KOPT-K1 (cell line): ENCODE results near the gene PRIM2.
"Not testable (repeated sequence)": the region's sequence is repeated elsewhere in the genome, so short reads cannot be mapped to it uniquely, and the experiment has no call there.

Source experiments
- H3K27ac ChIP-seq: fragments of 200-600 bp; sonication (generic); 2 replicates; pipeline ENCODE4 v1.5.1; 2016; ENCODE audit warnings: antibody characterized with exemption, mild to moderate bottlenecking, low read depth, low read length; ENCODE audit not compliant: poor library complexity, severe bottlenecking
- H3K36me3 ChIP-seq: fragments of 200-600 bp; sonication (generic); 2 replicates; pipeline ENCODE4 v1.5.1; 2017; ENCODE audit warnings: antibody characterized with exemption, mild to moderate bottlenecking, low read length, moderate library complexity; ENCODE audit not compliant: insufficient read depth
- H3K9me3 ChIP-seq: fragments of 200-600 bp; sonication (generic); 2 replicates; pipeline ENCODE4 v1.5.1; 2017; ENCODE audit warnings: antibody characterized with exemption, low read length, mild to moderate bottlenecking; ENCODE audit not compliant: insufficient read depth, poor library complexity, severe bottlenecking

PRIM2 gene

GRCh38 chr6:57301757-57302156, 15.7 kb upstream of the PRIM2 start:
- H3K9me3 ChIP-seq = no peaks in the 10 kb centered on the region
- H3K36me3 ChIP-seq = no peaks in the 10 kb centered on the region
- H3K27ac ChIP-seq = no peak overlapping the region

- H3K27ac ChIP-seq = no peak overlapping the region
- H3K36me3 ChIP-seq = no peaks in the 10 kb centered on the region
- no peaks in the 10 kb centered on the region for H3K9me3 ChIP-seq
These were observed 15.0 kb upstream of the PRIM2 start for GRCh38 chr6:57302477-57302876.

GRCh38 chr6:57303931-57304681, 13.3 kb upstream of the PRIM2 start:
- H3K36me3 ChIP-seq = no peaks in the 10 kb centered on the region
- no peaks in the 10 kb centered on the region for H3K9me3 ChIP-seq
- no peak overlapping the region for H3K27ac ChIP-seq

- no peaks in the 10 kb centered on the region for H3K9me3 ChIP-seq
- H3K27ac ChIP-seq = no peak overlapping the region
- no peaks in the 10 kb centered on the region for H3K36me3 ChIP-seq
These were observed 12.3 kb upstream of the PRIM2 start for GRCh38 chr6:57305107-57305506.

- no peak overlapping the region for H3K27ac ChIP-seq
- H3K36me3 ChIP-seq = no peaks in the 10 kb centered on the region
- H3K9me3 ChIP-seq = no peaks in the 10 kb centered on the region
These were observed 11.7 kb upstream of the PRIM2 start for GRCh38 chr6:57305761-57306160.

- Histone ChIP-seq H3K27ac (no peak overlapping the region), H3K9me3 (no peaks in the 10 kb centered on the region), H3K36me3 (no peaks in the 10 kb centered on the region)
These were observed 11.2 kb upstream of the PRIM2 start for GRCh38 chr6:57306273-57306672.

GRCh38 chr6:57307850-57308249, 9.6 kb upstream of the PRIM2 start:
- Histone ChIP-seq H3K36me3 (no peaks in the 10 kb centered on the region), H3K27ac (no peak overlapping the region), H3K9me3 (no peaks in the 10 kb centered on the region)

GRCh38 chr6:57308755-57309154, 8.7 kb upstream of the PRIM2 start:
- H3K9me3 ChIP-seq, H3K27ac ChIP-seq, H3K36me3 ChIP-seq: not testable (repeated sequence)

GRCh38 chr6:57310095-57310816, 7.2 kb upstream of the PRIM2 start:
- not testable (repeated sequence) for H3K9me3 ChIP-seq, H3K36me3 ChIP-seq, H3K27ac ChIP-seq

- Histone ChIP-seq H3K27ac (no peak overlapping the region), H3K9me3 (no peaks in the 10 kb centered on the region), H3K36me3 (no peaks in the 10 kb centered on the region)
These were observed 6.6 kb upstream of the PRIM2 start for GRCh38 chr6:57310817-57311157.

- not testable (repeated sequence) for H3K36me3 ChIP-seq, H3K27ac ChIP-seq, H3K9me3 ChIP-seq
These were observed 6.0 kb upstream of the PRIM2 start for GRCh38 chr6:57311300-57312003.

GRCh38 chr6:57312004-57312345, 5.5 kb upstream of the PRIM2 start:
- H3K27ac ChIP-seq = no peak overlapping the region
- H3K9me3 ChIP-seq = no peaks in the 10 kb centered on the region
- no peaks in the 10 kb centered on the region for H3K36me3 ChIP-seq

- Histone ChIP-seq H3K9me3 (no peaks in the 10 kb centered on the region), H3K36me3 (no peaks in the 10 kb centered on the region), H3K27ac (no peak overlapping the region)
These were observed 4.4 kb upstream of the PRIM2 start for GRCh38 chr6:57313009-57313408.

- H3K27ac ChIP-seq = no peak overlapping the region
- no peaks in the 10 kb centered on the region for H3K9me3 ChIP-seq
- peaks cover 4% of the 10 kb centered on the region for H3K36me3 ChIP-seq
These were observed 3.5 kb upstream of the PRIM2 start for GRCh38 chr6:57313711-57314471.

GRCh38 chr6:57315111-57315510, 2.3 kb upstream of the PRIM2 start:
- H3K27ac ChIP-seq = no peak overlapping the region
- no peaks in the 10 kb centered on the region for H3K9me3 ChIP-seq
- peaks cover 16% of the 10 kb centered on the region for H3K36me3 ChIP-seq
